GM19025 (cell line): ENCODE data around the gene TAP2.

ENCODE experiments used
- ATAC-seq: cut with Tn5 transposase; IDR thresholded peaks from one replicate; pipeline ENCODE4 v1.9.1; 2021; ENCODE audit warnings: mild to moderate bottlenecking, low read depth, moderate library complexity; ENCODE audit not compliant: unreplicated experiment

Gene TAP2

GRCh38 chr6:32796848-32797776 is 41.4 kb downstream of the TAP2 start:
- no peak for ATAC-seq

GRCh38 chr6:32794510-32794909 is 44.0 kb downstream of the TAP2 start:
- no peak for ATAC-seq

GRCh38 chr6:32792901-32793435 is 45.6 kb downstream of the TAP2 start:
- ATAC-seq, result no peak

- ATAC-seq, result no peak
These were observed 48.2 kb downstream of the TAP2 start for GRCh38 chr6:32790306-32790705.
